H9 (cell line): ENCODE data around the gene CNOT6. TPM values are rescaled to one million over a fixed set of nuclear protein-coding genes. Genes with fewer than 3 reads are reported as not detected.
"Not testable (repeated sequence)": the region's sequence is repeated elsewhere in the genome, so short reads cannot be mapped to it uniquely, and the experiment has no call there.

Source experiments
- DNase-seq: peaks from one replicate; pipeline ENCODE4 v3.0.0-alpha.2; 2017
- H2AFZ ChIP-seq: one replicate; pipeline ENCODE4 v1.6.1; 2013; ENCODE audit warnings: mild to moderate bottlenecking, low read length, control low read depth, moderate library complexity
- H2AK5ac ChIP-seq: 2 replicates; pipeline ENCODE4 v1.6.1; 2013; ENCODE audit warnings: low read length, control low read depth, mixed read lengths; ENCODE audit not compliant: insufficient read length
- H2BK120ac ChIP-seq: one replicate; pipeline ENCODE4 v1.6.1; 2013; ENCODE audit warnings: low read depth, mild to moderate bottlenecking, low read length, control low read depth, inconsistent platforms; ENCODE audit not compliant: poor library complexity, severe bottlenecking
- H2BK12ac ChIP-seq: 2 replicates; pipeline ENCODE4 v1.6.1; 2013; ENCODE audit warnings: low read length, control low read depth, mixed read lengths, low read depth; ENCODE audit not compliant: insufficient read length
- H2BK15ac ChIP-seq: 2 replicates; pipeline ENCODE4 v1.6.1; 2013; ENCODE audit warnings: low read depth, low read length, control low read depth
- H2BK20ac ChIP-seq: one replicate; pipeline ENCODE4 v1.6.1; 2013; ENCODE audit warnings: low read depth, mild to moderate bottlenecking, low read length, control low read depth, inconsistent platforms; ENCODE audit not compliant: poor library complexity, severe bottlenecking
- H2BK5ac ChIP-seq: 2 replicates; pipeline ENCODE4 v1.6.1; 2013; ENCODE audit warnings: low read length, control low read depth, mixed read lengths; ENCODE audit not compliant: insufficient read length
- H3K14ac ChIP-seq: 2 replicates; pipeline ENCODE4 v1.6.1; 2013; ENCODE audit warnings: low read length, control low read depth; ENCODE audit not compliant: insufficient read depth
- H3K18ac ChIP-seq: 2 replicates; pipeline ENCODE4 v1.6.1; 2013; ENCODE audit warnings: low read depth, mild to moderate bottlenecking, mixed read lengths, low read length, control low read depth; ENCODE audit not compliant: insufficient read length
- H3K23ac ChIP-seq: 2 replicates; pipeline ENCODE4 v1.6.1; 2013; ENCODE audit warnings: low read length, control low read depth, mixed read lengths, low read depth; ENCODE audit not compliant: insufficient read length
- H3K23me2 ChIP-seq: 2 replicates; pipeline ENCODE4 v1.6.1; 2013; ENCODE audit warnings: low read depth, mild to moderate bottlenecking, mixed read lengths, low read length, control low read depth; ENCODE audit not compliant: insufficient read length, poor library complexity, severe bottlenecking
- H3K27ac ChIP-seq: 2 replicates; pipeline ENCODE4 v1.5.1; 2013; ENCODE audit warnings: low read length, control low read depth, mixed read lengths, low read depth; ENCODE audit not compliant: insufficient read length
- H3K27me3 ChIP-seq: 2 replicates; pipeline ENCODE4 v1.6.1; 2013; ENCODE audit warnings: low read length, control low read depth, inconsistent platforms; ENCODE audit not compliant: insufficient read depth
- H3K4ac ChIP-seq: 2 replicates; pipeline ENCODE4 v1.6.1; 2013; ENCODE audit warnings: low read depth, mild to moderate bottlenecking, control low read depth, inconsistent platforms, low read length, moderate library complexity
- H3K4me1 ChIP-seq: 2 replicates; pipeline ENCODE4 v1.6.1; 2013; ENCODE audit warnings: low read length, control low read depth, inconsistent platforms; ENCODE audit not compliant: insufficient read depth
- H3K4me2 ChIP-seq: 2 replicates; pipeline ENCODE4 v1.6.1; 2013; ENCODE audit warnings: low read length, control low read depth, mixed read lengths; ENCODE audit not compliant: insufficient read length, insufficient read depth
- H3K56ac ChIP-seq: 2 replicates; pipeline ENCODE4 v1.6.1; 2013; ENCODE audit warnings: low read depth, mild to moderate bottlenecking, mixed read lengths, low read length, control low read depth; ENCODE audit not compliant: insufficient read length
- H3K79me1 ChIP-seq: 2 replicates; pipeline ENCODE4 v1.6.1; 2013; ENCODE audit warnings: low read depth, mild to moderate bottlenecking, moderate library complexity, low read length, control low read depth, inconsistent platforms; ENCODE audit not compliant: insufficient read depth, poor library complexity, severe bottlenecking
- H3K79me2 ChIP-seq: 2 replicates; pipeline ENCODE4 v1.6.1; 2013; ENCODE audit warnings: low read length, control low read depth, inconsistent platforms; ENCODE audit not compliant: insufficient read depth
- H3K9ac ChIP-seq: 2 replicates; pipeline ENCODE4 v1.6.1; 2013; ENCODE audit warnings: low read length, control low read depth, mixed read lengths; ENCODE audit not compliant: insufficient read length; ENCODE audit errors: extremely low read depth
- H3K9me3 ChIP-seq: one replicate; pipeline ENCODE4 v1.6.1; 2013; ENCODE audit warnings: low read depth, low read length, inconsistent platforms; ENCODE audit not compliant: control insufficient read depth
- H3T11ph ChIP-seq: one replicate; pipeline ENCODE4 v1.6.1; 2013; ENCODE audit warnings: mild to moderate bottlenecking, low read length, control low read depth, inconsistent platforms
- H4K20me1 ChIP-seq: one replicate; pipeline ENCODE4 v1.6.1; 2013; ENCODE audit not compliant: control insufficient read depth, insufficient read length, insufficient read depth
- H4K5ac ChIP-seq: 2 replicates; pipeline ENCODE4 v1.6.1; 2013; ENCODE audit warnings: low read depth, mild to moderate bottlenecking, mixed read lengths, low read length, control low read depth; ENCODE audit not compliant: insufficient read length
- H4K8ac ChIP-seq: replicated peaks from 2 replicates; pipeline ENCODE4 v1.6.1; 2013; ENCODE audit warnings: low read length, control low read depth, mixed read lengths, low read depth; ENCODE audit not compliant: insufficient read length
- H4K91ac ChIP-seq: 2 replicates; pipeline ENCODE4 v1.6.1; 2013; ENCODE audit warnings: low read depth, mild to moderate bottlenecking, moderate library complexity, mixed read lengths, low read length, control low read depth; ENCODE audit not compliant: insufficient read length
- H3K27ac Mint-ChIP-seq, 3 experiments: 2 replicates in 2 of 3; 3 replicates in 1 of 3; pipeline ENCODE4 v1.8.0; 2020 to 2021; ENCODE audit warnings: mixed read lengths in 3 of 3, mild to moderate bottlenecking in 1 of 3, moderate library complexity in 1 of 3
- H3K27me3 Mint-ChIP-seq: 2 replicates; pipeline ENCODE4 v1.8.0; 2021; ENCODE audit warnings: low read depth, mild to moderate bottlenecking, moderate library complexity, mixed read lengths
- H3K36me3 Mint-ChIP-seq, 3 experiments: 2 replicates in 2 of 3; 3 replicates in 1 of 3; pipeline ENCODE4 v1.8.0; 2020 to 2021; ENCODE audit warnings: low read depth in 3 of 3, mixed read lengths in 3 of 3; ENCODE audit not compliant: insufficient read depth in 1 of 3
- H3K4me1 Mint-ChIP-seq, 2 experiments: 2 replicates each; pipeline ENCODE4 v1.8.0; 2020; ENCODE audit warnings: mixed read lengths in 2 of 2
- H3K4me3 Mint-ChIP-seq, 2 experiments: 2 replicates in 1 of 2; 3 replicates in 1 of 2; pipeline ENCODE4 v1.8.0; 2020 to 2021; ENCODE audit warnings: mild to moderate bottlenecking in 2 of 2, mixed read lengths in 2 of 2, moderate library complexity in 1 of 2
- H3K9me3 Mint-ChIP-seq, 2 experiments: 2 replicates in 1 of 2; 3 replicates in 1 of 2; pipeline ENCODE4 v1.8.0; 2020; ENCODE audit warnings: mild to moderate bottlenecking in 2 of 2, mixed read lengths in 2 of 2, moderate library complexity in 1 of 2
- WGBS: extraction: QIAGEN DNeasy Blood & Tissue Kit; methylation state at CpG from one replicate; pipeline ENCODE4 v1.1.7; 2013; ENCODE audit warnings: missing lambda C conversion rate, low lambda C conversion rate, mixed read lengths; ENCODE audit not compliant: insufficient read length; ENCODE audit errors: extremely low coverage; 5-methylcytosine and 5-hydroxymethylcytosine counted together
- total RNA-seq: library from RNA; stranded (reverse); gene quantifications from 2 replicates; pipeline ENCODE4 v1.2.1, GENCODE V29; 2021

The CNOT6 gene
- total RNA-seq, 1 experiment from 2014 or later, result 45.0 TPM

- H3K4me3 Mint-ChIP-seq, H3K23me2 ChIP-seq, H3K56ac ChIP-seq, H3K4ac ChIP-seq, H3K23ac ChIP-seq, DNase-seq, H3T11ph ChIP-seq, H2BK120ac ChIP-seq, H3K27ac ChIP-seq, H2BK15ac ChIP-seq, H3K18ac ChIP-seq, H3K4me2 ChIP-seq, H3K79me1 ChIP-seq, H2BK20ac ChIP-seq, H3K4me1 Mint-ChIP-seq, H2AFZ ChIP-seq, H2AK5ac ChIP-seq, H4K91ac ChIP-seq, H2BK12ac ChIP-seq, H4K5ac ChIP-seq, H3K9me3 ChIP-seq, H3K4me1 ChIP-seq, H4K20me1 ChIP-seq, H3K9ac ChIP-seq, H3K27me3 Mint-ChIP-seq, H3K27me3 ChIP-seq, H3K79me2 ChIP-seq, H3K27ac Mint-ChIP-seq, H3K14ac ChIP-seq, H4K8ac ChIP-seq, H2BK5ac ChIP-seq: not testable (repeated sequence)
- WGBS, result no CpG with 5 or more reads among the region's 14 CpGs
- Mint-ChIP-seq H3K9me3 (peaks cover 32 to 38% of the 10 kb centered on the region in 2 experiments), H3K36me3 (peaks cover 9 to 25% (median 13%) of the 10 kb centered on the region in 3 experiments)
Observed at GRCh38 chr5:180459674-180460142, 34.5 kb upstream of the CNOT6 start.
